ENCODE data around the gene NOB1. TPM values are rescaled to one million over a fixed set of nuclear protein-coding genes. Genes with fewer than 3 reads are reported as not detected.

Gene NOB1
- total and polyA plus RNA-seq, 2 donors (not counting 1 experiment from before 2014, with no cell fraction given), result 42.3 to 44.9 TPM

DNA sequence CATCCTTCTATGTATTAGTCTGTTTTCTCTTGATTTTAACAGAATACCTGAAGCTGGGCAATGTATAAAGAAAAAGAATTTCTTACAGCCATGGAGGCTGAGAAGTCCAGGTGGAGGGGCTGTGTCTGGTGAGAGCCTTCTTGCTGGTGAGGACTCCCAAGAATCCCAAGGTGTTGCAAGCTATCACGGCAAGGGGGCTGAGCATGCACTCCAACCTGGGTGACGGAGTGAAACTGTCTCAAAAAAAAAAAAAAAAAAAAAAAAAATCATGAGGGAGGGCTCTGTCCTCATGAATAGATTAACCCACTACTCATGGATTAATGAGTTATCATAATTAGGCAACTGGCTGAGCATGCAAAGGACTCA lies 47.8 kb downstream of the NOB1 start:
- ChIA-PET CTCF (interaction anchor here (1.1 to 7.9 kb wide), 3 partner anchors 47 to 223 kb away, joined by 3 to 73 read pairs (median 26); partner anchors contain the start of gene NOB1), POLR2A (interaction anchor here (0.6 kb wide), 1 partner anchor 48 kb away, joined by 3 read pairs; the partner anchor contains the start of gene NOB1)
- H3K9me3 ChIP-seq (ENCODE audit: control extremely low read depth in 1 of 3, control insufficient read depth in 2 of 3, insufficient read depth in 1 of 3, low read length in 2 of 3), result no peaks in the 10 kb centered on the region
- Mint-ChIP-seq H3K27ac (no peak overlapping the region), H3K4me1 (no peaks in the 10 kb centered on the region), H3K27me3 (no peaks in the 10 kb centered on the region), H3K9me3 (ENCODE audit: insufficient read depth) (no peaks in the 10 kb centered on the region), H3K4me3 (no peak overlapping the region)
- no peak overlapping the region for H2AFZ ChIP-seq (ENCODE audit: insufficient read depth, low read depth, low read length, poor library complexity, severe bottlenecking)
- no CpG with 5 or more reads among the region's 2 CpGs for WGBS (ENCODE audit: insufficient coverage)
- intact Hi-C loops (cut with micrococcal nuclease), result loop anchor here (10.0 kb wide), 2 partner anchors 148 to 312 kb away; no protein-coding TSS in a partner anchor
- no peak overlapping the region for H3K4me3 ChIP-seq (ENCODE audit: control extremely low read depth in 1 of 5, extremely low read depth in 1 of 5, insufficient read depth in 1 of 5, low read depth in 2 of 5, low read length in 4 of 5)
- no peak for ATAC-seq (ENCODE audit: low read depth)
- no peaks in the 10 kb centered on the region for H4K20me1 ChIP-seq (ENCODE audit: control insufficient read depth, insufficient read depth, low read length, poor library complexity, severe bottlenecking)
- H3K36me3 ChIP-seq (replicated peaks in 1 of 2; ENCODE audit: control extremely low read depth in 1 of 2, control insufficient read depth in 1 of 2, extremely low read depth in 1 of 2, insufficient read depth in 2 of 2, low read length in 1 of 2), result peaks cover 1 to 7% of the 10 kb centered on the region in 2 experiments
- TF ChIP-seq, protein P1, sequence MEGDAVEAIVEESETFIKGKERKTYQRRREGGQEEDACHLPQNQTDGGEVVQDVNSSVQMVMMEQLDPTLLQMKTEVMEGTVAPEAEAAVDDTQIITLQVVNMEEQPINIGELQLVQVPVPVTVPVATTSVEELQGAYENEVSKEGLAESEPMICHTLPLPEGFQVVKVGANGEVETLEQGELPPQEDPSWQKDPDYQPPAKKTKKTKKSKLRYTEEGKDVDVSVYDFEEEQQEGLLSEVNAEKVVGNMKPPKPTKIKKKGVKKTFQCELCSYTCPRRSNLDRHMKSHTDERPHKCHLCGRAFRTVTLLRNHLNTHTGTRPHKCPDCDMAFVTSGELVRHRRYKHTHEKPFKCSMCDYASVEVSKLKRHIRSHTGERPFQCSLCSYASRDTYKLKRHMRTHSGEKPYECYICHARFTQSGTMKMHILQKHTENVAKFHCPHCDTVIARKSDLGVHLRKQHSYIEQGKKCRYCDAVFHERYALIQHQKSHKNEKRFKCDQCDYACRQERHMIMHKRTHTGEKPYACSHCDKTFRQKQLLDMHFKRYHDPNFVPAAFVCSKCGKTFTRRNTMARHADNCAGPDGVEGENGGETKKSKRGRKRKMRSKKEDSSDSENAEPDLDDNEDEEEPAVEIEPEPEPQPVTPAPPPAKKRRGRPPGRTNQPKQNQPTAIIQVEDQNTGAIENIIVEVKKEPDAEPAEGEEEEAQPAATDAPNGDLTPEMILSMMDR (IDR thresholded peaks at IDR 0.05), result no peak
- TF ChIP-seq EZH2 (IDR thresholded peaks at IDR 0.05; ENCODE audit: borderline replicate concordance, insufficient read depth, low read depth, low read length, poor library complexity, severe bottlenecking), result no peak
- no peak overlapping the region for H3K9ac ChIP-seq (ENCODE audit: low read length)
- no peak overlapping the region for H3K4me2 ChIP-seq (replicated peaks; ENCODE audit: low read depth, low read length, poor library complexity, severe bottlenecking)
- no peaks in the 10 kb centered on the region for H3K4me1 ChIP-seq (ENCODE audit: control insufficient read depth in 2 of 2, insufficient read depth in 2 of 2, low read length in 2 of 2)
- no peaks in the 10 kb centered on the region for H3K79me2 ChIP-seq (ENCODE audit: control insufficient read depth, insufficient read depth, low read length)
- DNase-seq, result no peak
- no peaks in the 10 kb centered on the region for H3K27me3 ChIP-seq (replicated peaks in 1 of 4; ENCODE audit: control extremely low read depth in 1 of 4, control insufficient read depth in 3 of 4, insufficient read depth in 4 of 4, low read length in 3 of 4)
- peak overlapping the region in 1 of 2 donors; percentile 19 for H3K27ac ChIP-seq (ENCODE audit: low read length in 2 of 2)

DNA sequence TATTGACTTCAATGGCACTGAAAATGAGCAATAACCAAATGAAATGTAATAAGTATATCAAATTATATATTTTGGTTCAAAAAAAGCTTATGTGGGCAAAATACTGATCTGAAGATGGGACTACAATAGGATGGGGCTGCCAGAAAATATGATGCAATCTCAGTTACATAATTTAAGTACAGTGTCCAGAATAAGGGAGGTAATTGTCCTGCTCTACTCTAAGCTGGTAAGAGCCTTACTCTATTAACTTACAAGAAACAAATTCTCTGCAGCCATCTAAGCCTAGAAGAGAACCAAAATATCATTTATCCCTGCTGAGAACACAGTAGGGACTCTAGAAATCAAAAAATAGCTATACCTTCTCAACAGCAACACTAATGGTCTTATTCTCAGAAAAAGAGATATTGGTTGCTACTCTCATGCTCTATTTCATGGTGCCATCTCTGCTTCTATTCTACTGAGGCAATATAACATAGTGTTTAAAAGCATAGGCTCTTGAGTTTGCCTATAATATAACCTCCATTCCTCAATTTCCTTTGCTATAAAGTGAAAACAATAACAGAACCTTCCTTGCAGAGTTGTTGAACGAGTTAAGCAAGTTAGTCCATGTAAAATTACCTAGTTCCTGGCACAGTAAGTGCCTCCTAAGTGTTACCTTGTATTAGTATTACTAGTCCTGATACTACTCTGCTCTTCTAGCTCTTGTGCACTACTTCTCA lies 48.3 kb downstream of the NOB1 start:
- H3K4me2 ChIP-seq (replicated peaks; ENCODE audit: low read depth, low read length, poor library complexity, severe bottlenecking), result no peak overlapping the region
- H3K79me2 ChIP-seq (ENCODE audit: control insufficient read depth, insufficient read depth, low read length), result no peaks in the 10 kb centered on the region
- no peaks in the 10 kb centered on the region for H3K9me3 ChIP-seq (ENCODE audit: control extremely low read depth in 1 of 3, control insufficient read depth in 2 of 3, insufficient read depth in 1 of 3, low read length in 2 of 3)
- TF ChIP-seq, protein P1 (IDR thresholded peaks at IDR 0.05), result no peak
- TF ChIP-seq EZH2 (IDR thresholded peaks at IDR 0.05; ENCODE audit: borderline replicate concordance, insufficient read depth, low read depth, low read length, poor library complexity, severe bottlenecking), result no peak
- ChIA-PET POLR2A (interaction anchor here (0.6 kb wide), 1 partner anchor 49 kb away, joined by 3 read pairs; the partner anchor contains the start of gene NOB1), CTCF (interaction anchor here (0.6 to 7.9 kb wide), 5 partner anchors 44 to 292 kb away, joined by 3 to 73 read pairs (median 5); partner anchors contain the start of gene NOB1)
- no peak overlapping the region for H3K9ac ChIP-seq (ENCODE audit: low read length)
- H3K27ac ChIP-seq (ENCODE audit: low read length in 2 of 2), result peak overlapping the region in 1 of 2 donors; percentile 19
- no peak overlapping the region for H3K4me3 ChIP-seq (ENCODE audit: control extremely low read depth in 1 of 5, extremely low read depth in 1 of 5, insufficient read depth in 1 of 5, low read depth in 2 of 5, low read length in 4 of 5)
- no peaks in the 10 kb centered on the region for H3K4me1 ChIP-seq (ENCODE audit: control insufficient read depth in 2 of 2, insufficient read depth in 2 of 2, low read length in 2 of 2)
- no peaks in the 10 kb centered on the region for H3K27me3 ChIP-seq (replicated peaks in 1 of 4; ENCODE audit: control extremely low read depth in 1 of 4, control insufficient read depth in 3 of 4, insufficient read depth in 4 of 4, low read length in 3 of 4)
- WGBS (ENCODE audit: insufficient coverage), result no CpG with 5 or more reads among the region's 1 CpG
- Mint-ChIP-seq H3K9me3 (ENCODE audit: insufficient read depth) (no peaks in the 10 kb centered on the region), H3K27me3 (no peaks in the 10 kb centered on the region), H3K4me1 (no peaks in the 10 kb centered on the region), H3K27ac (no peak overlapping the region), H3K4me3 (no peak overlapping the region)
- H4K20me1 ChIP-seq (ENCODE audit: control insufficient read depth, insufficient read depth, low read length, poor library complexity, severe bottlenecking), result no peaks in the 10 kb centered on the region
- intact Hi-C loops (cut with micrococcal nuclease), result loop anchor here (10.0 kb wide), 2 partner anchors 148 to 312 kb away; no protein-coding TSS in a partner anchor
- H2AFZ ChIP-seq (ENCODE audit: insufficient read depth, low read depth, low read length, poor library complexity, severe bottlenecking), result no peak overlapping the region
- no peak for DNase-seq
- peaks cover 1 to 7% of the 10 kb centered on the region in 2 experiments for H3K36me3 ChIP-seq (replicated peaks in 1 of 2; ENCODE audit: control extremely low read depth in 1 of 2, control insufficient read depth in 1 of 2, extremely low read depth in 1 of 2, insufficient read depth in 2 of 2, low read length in 1 of 2)
- no peak for ATAC-seq (ENCODE audit: low read depth)

All from B cell (primary cell).